HG02571 (cell line): ENCODE data around the gene DMBT1.

Experiments
- ATAC-seq: cut with Tn5 transposase; IDR thresholded peaks from one replicate; pipeline ENCODE4 v1.9.1; 2021; ENCODE audit warnings: mild to moderate bottlenecking, moderate library complexity; ENCODE audit not compliant: unreplicated experiment

DMBT1 gene

GRCh38 chr10:122665946-122666345 lies 105.4 kb downstream of the DMBT1 start:
- no peak for ATAC-seq

DNA sequence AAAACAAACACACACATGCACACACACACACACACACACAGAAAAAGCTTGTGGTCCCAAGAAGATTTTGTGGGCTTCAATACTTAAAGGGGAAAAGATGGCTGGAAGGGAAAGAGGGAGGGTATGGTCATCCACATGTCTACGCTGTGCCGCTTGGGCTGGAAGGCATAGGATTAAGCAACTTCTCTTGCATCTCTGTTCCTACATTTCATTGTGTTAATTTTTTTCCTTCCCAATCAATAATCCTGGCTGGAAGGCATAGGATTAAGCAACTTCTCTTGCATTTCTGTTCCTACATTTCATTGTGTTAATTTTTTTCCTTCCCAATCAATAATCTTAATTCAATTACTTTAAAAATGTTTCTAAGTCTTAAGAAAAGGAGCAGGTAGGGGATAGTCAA lies 108.5 kb downstream of the DMBT1 start:
- ATAC-seq, result no peak

GRCh38 chr10:122669842-122670241 lies 109.3 kb downstream of the DMBT1 start:
- ATAC-seq, result no peak

GRCh38 chr10:122671355-122671754 lies 110.8 kb downstream of the DMBT1 start:
- ATAC-seq, result no peak

GRCh38 chr10:122672655-122673054 lies 112.1 kb downstream of the DMBT1 start:
- no peak for ATAC-seq

DNA sequence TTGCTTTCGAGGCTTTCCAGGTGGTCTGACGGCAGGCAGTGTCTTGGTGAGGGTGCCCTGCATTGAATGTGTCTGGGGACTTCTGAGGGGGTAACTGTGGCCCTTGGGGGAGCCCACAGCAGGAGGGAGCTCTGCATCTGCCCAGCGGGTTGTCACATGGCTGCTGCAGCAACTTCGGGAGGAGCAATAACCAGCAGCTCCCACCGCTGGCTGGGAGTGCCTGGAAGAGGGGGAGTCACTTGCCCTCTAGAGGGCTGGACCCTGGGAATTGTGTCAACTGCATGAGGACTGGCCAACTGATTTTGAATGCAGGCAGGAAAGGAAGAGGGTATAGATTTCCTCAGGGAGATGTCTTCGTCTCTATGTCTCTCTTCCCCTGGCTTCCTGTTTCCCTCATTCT lies 112.7 kb downstream of the DMBT1 start:
- no peak for ATAC-seq

DNA sequence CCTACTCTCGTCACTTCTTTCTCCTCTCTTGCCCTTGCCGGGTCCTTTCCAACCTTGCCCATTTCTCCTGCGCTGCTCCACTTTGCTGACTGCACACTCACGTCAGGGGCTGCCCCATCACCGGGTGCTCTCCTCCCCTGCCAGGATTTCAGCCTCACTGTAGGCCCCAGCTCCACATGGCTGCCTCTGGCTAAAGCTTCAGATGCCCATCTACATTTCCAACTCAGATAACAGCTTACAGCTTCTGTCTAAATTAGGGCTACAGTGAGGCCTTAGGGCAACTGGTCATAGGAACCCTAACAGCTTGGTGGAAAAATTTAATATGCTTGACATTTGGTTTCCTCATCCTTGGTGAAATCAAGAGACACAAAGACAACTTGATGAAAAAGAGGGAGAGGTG lies 113.2 kb downstream of the DMBT1 start:
- ATAC-seq, result no peak

DNA sequence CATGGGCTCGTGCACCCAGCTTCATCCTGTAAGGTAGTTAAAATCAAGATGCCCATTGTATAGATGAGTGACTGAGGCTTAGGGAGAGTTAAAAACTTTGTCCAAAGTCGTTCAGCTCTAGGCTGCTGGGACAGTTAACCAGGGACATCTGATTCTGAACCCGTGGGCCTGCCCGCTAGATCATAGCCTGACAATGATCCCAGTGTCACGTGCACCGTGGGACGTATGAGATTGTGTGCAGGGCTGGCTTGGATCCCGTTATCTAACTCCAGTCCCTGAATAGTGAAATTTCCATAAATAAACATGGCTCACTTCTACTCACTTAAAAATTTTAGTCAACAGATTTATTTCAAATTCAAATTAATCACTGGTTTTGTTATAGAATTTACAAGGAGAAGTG lies 114.2 kb downstream of the DMBT1 start:
- no peak for ATAC-seq

- no peak for ATAC-seq
Measured at GRCh38 chr10:122675278-122675677, 114.7 kb downstream of the DMBT1 start.

DNA sequence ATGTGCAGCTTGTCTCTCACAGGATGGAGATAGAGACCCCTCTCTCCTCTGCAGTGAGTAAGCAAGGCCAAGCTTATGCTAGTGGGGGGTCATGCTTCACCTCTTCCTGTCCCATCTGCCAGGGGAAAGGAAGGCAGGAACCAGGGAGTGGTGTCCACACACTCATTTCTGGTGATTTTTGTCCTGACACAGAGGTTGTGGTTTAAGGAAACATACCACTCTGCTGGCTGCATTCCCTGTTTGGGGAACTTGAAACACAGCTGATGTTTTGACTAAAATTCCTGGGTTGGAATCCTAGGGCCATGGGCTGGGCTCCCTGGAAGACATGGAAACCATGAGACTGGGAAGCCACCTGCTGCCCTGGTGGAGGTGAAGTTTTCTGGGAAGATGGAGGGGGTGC lies 117.7 kb downstream of the DMBT1 start:
- ATAC-seq, result no peak

GRCh38 chr10:122682522-122682921 lies 122.0 kb downstream of the DMBT1 start:
- ATAC-seq, result no peak

DNA sequence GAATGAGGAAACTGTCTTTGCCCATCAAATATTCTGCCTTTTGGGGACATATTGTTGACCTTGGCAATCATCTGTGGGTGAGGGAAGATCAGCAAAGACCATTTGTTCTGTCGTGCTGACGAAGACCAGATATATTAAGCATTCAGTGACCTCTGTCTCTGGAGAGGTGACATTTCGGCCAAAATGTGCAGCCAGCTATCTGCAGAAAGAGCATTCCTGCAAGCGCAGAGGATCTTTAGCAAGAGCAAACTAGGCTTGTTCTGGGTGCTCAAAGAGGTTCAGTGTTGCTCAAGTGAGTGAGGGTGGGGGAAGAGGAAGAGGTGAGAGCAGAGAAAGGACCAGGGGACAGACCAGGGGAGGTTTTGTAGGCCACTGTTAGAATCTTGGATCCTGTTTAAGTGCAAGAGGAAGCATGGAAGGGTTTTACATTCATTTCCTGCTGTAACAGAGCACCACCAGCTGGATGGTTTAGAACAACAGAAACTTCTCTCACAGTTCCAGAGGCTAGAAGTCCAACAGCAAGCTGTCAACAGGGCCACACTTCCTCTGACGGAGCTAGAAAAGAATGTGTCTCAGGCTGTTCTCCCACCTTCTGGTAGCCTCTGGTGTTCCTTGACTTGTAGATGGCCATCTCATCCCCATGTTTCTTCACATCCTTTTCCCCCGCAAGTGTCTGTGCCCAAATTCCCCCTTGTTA lies 127.9 kb downstream of the DMBT1 start:
- ATAC-seq, result no peak

DNA sequence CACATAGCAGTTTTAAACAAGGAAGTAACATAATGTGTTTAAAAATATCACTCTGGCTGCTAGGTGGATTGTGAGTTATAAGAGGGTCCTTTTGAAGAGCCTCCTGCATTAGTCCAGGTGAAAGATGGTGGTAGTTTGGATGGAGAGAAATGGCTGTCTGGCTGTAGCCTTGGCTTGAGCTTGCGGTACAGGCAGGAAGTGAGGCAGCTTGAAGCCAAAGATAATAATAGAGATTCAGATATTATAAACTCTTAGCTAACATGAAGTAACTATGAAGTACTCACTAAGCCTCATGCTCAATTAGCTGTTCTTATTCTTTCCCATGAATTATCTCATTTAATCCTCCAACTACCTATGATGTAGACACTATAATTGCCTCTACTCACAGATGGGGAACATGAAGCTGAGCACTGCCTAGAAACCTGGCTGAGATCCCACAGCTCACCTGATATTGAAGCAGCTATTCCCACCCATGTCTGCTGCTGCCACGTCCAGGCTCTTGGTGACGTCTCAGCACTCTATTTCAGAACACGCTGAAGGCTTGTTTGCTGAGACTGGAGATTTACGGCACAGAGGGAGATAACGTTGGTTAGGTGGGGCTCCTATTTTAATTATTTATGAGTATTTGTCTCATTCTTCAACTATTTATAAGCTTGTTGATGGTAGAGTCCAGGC lies 128.7 kb downstream of the DMBT1 start:
- ATAC-seq, result no peak

GRCh38 chr10:122692744-122693143 lies 132.2 kb downstream of the DMBT1 start:
- no peak for ATAC-seq
